PC-9 (cell line): Measurements from ENCODE around the gene PIGZ. TPM values are rescaled to one million over a fixed set of nuclear protein-coding genes. Genes with fewer than 3 reads are reported as not detected.

Experiments
- BruUV-seq: library from RNA; stranded (reverse); fragments of 400-500 nt; replicated peaks from 2 replicates; lab custom pipeline; 2021; lab: Mats Ljungman, UMichigan
- CTCF ChIA-PET: fragments of 300-600 bp; sonication (Branson Sonifier 250); formaldehyde crosslinking; loops from one replicate; lab custom pipeline; 2022; ENCODE audit warnings: antibody characterized with exemption; lab: Charles Lee
- POLR2A ChIA-PET: fragments of 300-600 bp; sonication (Branson Sonifier 250); formaldehyde crosslinking; loops from one replicate; lab custom pipeline; 2022; ENCODE audit warnings: antibody characterized with exemption; ENCODE audit not compliant: unreplicated experiment; lab: Charles Lee
- DNase-seq, 2 experiments: peaks; one replicate each; pipeline versions ENCODE4 v3.0.0 to v3.0.0-alpha.2; 2015 to 2022; ENCODE audit warnings: mixed read lengths in 1 of 2
- H2AFZ ChIP-seq: fragments of 200-600 bp; sonication (generic); 2 replicates; pipeline ENCODE4 v1.8.1; 2017; ENCODE audit warnings: antibody characterized with exemption
- H3F3A ChIP-seq: fragments of 200-600 bp; sonication (generic); 2 replicates; pipeline ENCODE4 v1.8.1; 2017; ENCODE audit warnings: antibody characterized with exemption, mild to moderate bottlenecking, low read depth; ENCODE audit not compliant: insufficient read depth
- H3K27ac ChIP-seq: fragments of 200-600 bp; sonication (generic); 2 replicates; pipeline ENCODE4 v1.6.1; 2016; ENCODE audit warnings: mixed run types
- H3K27me3 ChIP-seq: fragments of 200-600 bp; sonication (generic); 2 replicates; pipeline ENCODE4 v1.6.1; 2016; ENCODE audit warnings: low read depth, mixed run types; ENCODE audit not compliant: insufficient read depth
- H3K36me3 ChIP-seq: fragments of 200-600 bp; sonication (generic); 2 replicates; pipeline ENCODE4 v1.6.1; 2016; ENCODE audit warnings: low read depth, mixed run types
- H3K4me1 ChIP-seq: fragments of 200-600 bp; sonication (generic); replicated peaks from 2 replicates; pipeline ENCODE4 v1.6.1; 2016; ENCODE audit warnings: mixed run types; ENCODE audit not compliant: insufficient read depth
- H3K4me2 ChIP-seq: fragments of 200-600 bp; sonication (generic); 2 replicates; pipeline ENCODE4 v1.6.1; 2017; ENCODE audit warnings: mixed run types
- H3K4me3 ChIP-seq: fragments of 200-600 bp; sonication (generic); 2 replicates; pipeline ENCODE4 v1.6.1; 2016; ENCODE audit warnings: mixed run types
- H3K79me2 ChIP-seq: fragments of 200-600 bp; sonication (generic); 2 replicates; pipeline ENCODE4 v1.6.1; 2017; ENCODE audit warnings: low read depth, mixed run types
- H3K9me2 ChIP-seq: fragments of 200-600 bp; sonication (generic); 2 replicates; pipeline ENCODE4 v1.8.1; 2017; ENCODE audit warnings: mild to moderate bottlenecking; ENCODE audit not compliant: insufficient read depth
- H3K9me3 ChIP-seq: fragments of 200-600 bp; sonication (generic); 2 replicates; pipeline ENCODE4 v1.8.1; 2016; ENCODE audit warnings: low read depth; ENCODE audit not compliant: insufficient read depth
- H4K20me1 ChIP-seq: fragments of 200-600 bp; sonication (generic); 2 replicates; pipeline ENCODE4 v1.8.1; 2017; ENCODE audit not compliant: insufficient read depth
- EZH2 ChIP-seq: fragments of 200-600 bp; sonication (generic); IDR thresholded peaks from 2 replicates; pipeline ENCODE4 v1.8.0; 2017; ENCODE audit warnings: antibody characterized with exemption, low read depth
- intact Hi-C: fragments of 100-400 bp; cut with micrococcal nuclease; formaldehyde crosslinking; loops from one replicate; pipeline ENCODE4 v1.10.0; 2022; ENCODE audit not compliant: unreplicated experiment
- total RNA-seq: library from RNA; stranded (reverse); gene quantifications from 2 replicates; pipeline ENCODE4 v1.2.3, GENCODE V29; 2021
- TF ChIP-seq, protein P1 (sequence below): fragments of 200-600 bp; sonication (generic); conservative IDR thresholded peaks from 2 replicates; pipeline ENCODE4 v1.6.1; 2017; ENCODE audit warnings: mixed run types, antibody characterized with exemption, mild to moderate bottlenecking, moderate library complexity

Gene PIGZ
- total RNA-seq, 1 experiment from 2014 or later: 2.1 TPM

DNA sequence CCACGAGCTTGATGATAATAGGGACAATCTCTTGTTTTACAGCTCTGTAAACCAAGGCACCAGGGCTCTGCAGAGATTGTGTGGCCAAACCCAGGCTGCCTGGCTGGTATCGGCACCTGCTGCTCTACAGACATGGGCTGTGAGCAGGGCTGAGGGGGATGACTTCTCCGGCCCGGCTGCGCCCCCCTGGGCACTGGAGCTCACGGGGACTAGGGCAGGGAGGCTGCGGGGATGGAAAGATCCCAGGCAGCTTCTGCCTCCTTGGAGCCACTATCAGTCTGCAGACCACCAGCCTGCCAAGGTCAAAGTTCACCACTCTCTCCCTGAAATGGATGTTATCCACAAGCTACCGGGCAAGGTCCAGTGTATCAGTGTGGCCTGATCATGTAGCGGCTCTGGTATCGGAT is 22.0 kb upstream of the PIGZ start:
- Histone ChIP-seq H3K9me2 (no peaks in the 10 kb centered on the region), H3K79me2 (no peaks in the 10 kb centered on the region), H3K4me3 (no peak overlapping the region), H3K27me3 (no peaks in the 10 kb centered on the region), H4K20me1 (no peaks in the 10 kb centered on the region), H2AFZ (no peak overlapping the region), H3K9me3 (no peaks in the 10 kb centered on the region), H3K4me2 (no peak overlapping the region), H3K27ac (no peak overlapping the region), H3F3A (no peaks in the 10 kb centered on the region), H3K36me3 (no peaks in the 10 kb centered on the region), H3K4me1 (no peaks in the 10 kb centered on the region)
- CTCF ChIA-PET: interaction anchor here (0.7 kb wide), 1 partner anchor 19 kb away, joined by 3 read pairs; no protein-coding TSS in a partner anchor
- no TSS peak for BruUV-seq
- no peak for DNase-seq
- intact Hi-C loops: no loop called here
- POLR2A ChIA-PET: no interaction called here
- no peak for TF ChIP-seq EZH2
- TF ChIP-seq, protein P1, sequence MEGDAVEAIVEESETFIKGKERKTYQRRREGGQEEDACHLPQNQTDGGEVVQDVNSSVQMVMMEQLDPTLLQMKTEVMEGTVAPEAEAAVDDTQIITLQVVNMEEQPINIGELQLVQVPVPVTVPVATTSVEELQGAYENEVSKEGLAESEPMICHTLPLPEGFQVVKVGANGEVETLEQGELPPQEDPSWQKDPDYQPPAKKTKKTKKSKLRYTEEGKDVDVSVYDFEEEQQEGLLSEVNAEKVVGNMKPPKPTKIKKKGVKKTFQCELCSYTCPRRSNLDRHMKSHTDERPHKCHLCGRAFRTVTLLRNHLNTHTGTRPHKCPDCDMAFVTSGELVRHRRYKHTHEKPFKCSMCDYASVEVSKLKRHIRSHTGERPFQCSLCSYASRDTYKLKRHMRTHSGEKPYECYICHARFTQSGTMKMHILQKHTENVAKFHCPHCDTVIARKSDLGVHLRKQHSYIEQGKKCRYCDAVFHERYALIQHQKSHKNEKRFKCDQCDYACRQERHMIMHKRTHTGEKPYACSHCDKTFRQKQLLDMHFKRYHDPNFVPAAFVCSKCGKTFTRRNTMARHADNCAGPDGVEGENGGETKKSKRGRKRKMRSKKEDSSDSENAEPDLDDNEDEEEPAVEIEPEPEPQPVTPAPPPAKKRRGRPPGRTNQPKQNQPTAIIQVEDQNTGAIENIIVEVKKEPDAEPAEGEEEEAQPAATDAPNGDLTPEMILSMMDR: no peak

DNA sequence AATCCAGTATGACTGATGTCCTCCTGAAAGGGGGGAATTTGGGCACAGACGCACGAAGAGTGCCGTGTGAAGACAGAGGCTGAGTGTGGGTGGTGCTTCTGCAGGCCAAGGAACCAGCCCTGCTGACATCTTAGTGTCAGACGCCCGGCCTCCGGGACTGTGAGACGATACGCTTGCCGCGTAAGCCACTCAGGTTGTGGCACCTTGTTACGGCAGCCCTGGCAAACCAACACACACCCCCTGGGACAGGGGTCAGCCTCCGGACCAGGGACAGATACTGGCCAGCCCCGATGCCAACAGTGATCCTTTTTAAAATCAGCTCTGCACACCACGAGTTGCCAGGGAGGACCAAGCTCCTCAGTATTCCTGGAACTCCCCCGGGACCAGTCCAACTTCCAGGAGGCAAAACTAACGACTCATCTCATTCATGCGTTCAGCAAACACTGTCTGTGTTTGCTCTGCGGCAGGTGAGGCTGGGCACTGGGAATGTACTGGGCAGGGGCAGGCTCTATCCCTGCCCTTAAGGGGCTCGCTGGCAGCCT is 21.2 kb upstream of the PIGZ start:
- POLR2A ChIA-PET: no interaction called here
- Histone ChIP-seq H4K20me1 (no peaks in the 10 kb centered on the region), H3K4me3 (no peak overlapping the region), H3K4me2 (no peak overlapping the region), H3K79me2 (no peaks in the 10 kb centered on the region), H3K9me2 (no peaks in the 10 kb centered on the region), H3K27me3 (no peaks in the 10 kb centered on the region), H3K4me1 (no peaks in the 10 kb centered on the region), H2AFZ (no peak overlapping the region), H3F3A (no peaks in the 10 kb centered on the region), H3K36me3 (no peaks in the 10 kb centered on the region), H3K27ac (no peak overlapping the region), H3K9me3 (no peaks in the 10 kb centered on the region)
- intact Hi-C loops: no loop called here
- no TSS peak for BruUV-seq
- TF ChIP-seq, protein P1: no peak
- no peak for TF ChIP-seq EZH2
- DNase-seq: no peak
- CTCF ChIA-PET: interaction anchor here (0.6 to 0.7 kb wide), 2 partner anchors 9 to 64 kb away, joined by 3 to 10 read pairs; no protein-coding TSS in a partner anchor

DNA sequence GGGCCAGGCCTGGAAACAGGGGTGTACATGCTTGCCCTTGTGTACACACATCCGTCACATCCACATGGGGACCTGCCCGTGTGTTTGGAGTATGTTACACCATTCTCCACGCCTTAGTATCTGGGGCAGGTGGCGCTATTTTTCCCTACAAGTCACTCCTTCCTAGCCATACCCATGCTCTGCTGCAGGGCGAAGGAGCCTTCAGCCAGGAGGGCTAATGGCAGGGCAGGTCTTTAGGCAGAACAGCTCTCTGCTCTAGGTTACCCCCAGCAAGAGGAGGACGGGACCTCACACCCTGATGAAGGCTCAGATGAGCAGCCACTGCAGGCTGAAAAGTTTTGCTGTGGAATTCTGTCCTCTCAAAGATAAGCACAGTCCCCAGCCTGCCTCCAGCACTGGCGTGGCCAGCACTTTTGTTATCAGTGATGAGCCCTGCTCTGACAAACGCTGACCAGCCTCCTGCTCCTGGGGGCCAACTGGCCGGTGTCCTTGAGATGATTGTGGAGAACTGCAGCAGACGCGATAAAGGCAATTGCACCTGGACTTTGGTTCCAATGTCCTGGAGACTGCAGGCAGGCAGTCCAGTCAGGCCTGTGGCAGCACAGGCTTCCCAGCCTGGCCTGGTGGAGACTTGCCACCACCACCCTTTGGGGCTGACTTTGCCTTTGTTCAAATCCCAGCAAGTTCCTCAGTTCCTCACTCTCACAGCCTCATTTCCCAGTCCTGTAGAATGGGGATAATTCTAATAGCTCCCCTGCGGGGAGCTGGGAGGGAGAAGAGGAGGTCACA is 19.8 kb upstream of the PIGZ start:
- no peaks in the 10 kb centered on the region for H3K9me2 ChIP-seq
- H3K4me1 ChIP-seq: no peaks in the 10 kb centered on the region
- no peaks in the 10 kb centered on the region for H3K36me3 ChIP-seq
- H3K4me2 ChIP-seq: no peak overlapping the region
- H3F3A ChIP-seq: no peaks in the 10 kb centered on the region
- H2AFZ ChIP-seq: no peak overlapping the region
- DNase-seq: no peak
- no TSS peak for BruUV-seq
- ChIA-PET POLR2A (interaction anchor here (0.5 kb wide), 1 partner anchor 105 kb away, joined by 6 read pairs; no protein-coding TSS in a partner anchor), CTCF (no interaction called here)
- H4K20me1 ChIP-seq: no peaks in the 10 kb centered on the region
- H3K9me3 ChIP-seq: peaks cover 5% of the 10 kb centered on the region; the same call in 1 of the 2 replicates
- H3K79me2 ChIP-seq: no peaks in the 10 kb centered on the region
- no peak overlapping the region for H3K4me3 ChIP-seq
- intact Hi-C loops: no loop called here
- TF ChIP-seq EZH2: no peak
- TF ChIP-seq, protein P1: peak; percentile 43; the same call in 1 of the 2 replicates
- no peaks in the 10 kb centered on the region for H3K27me3 ChIP-seq
- no peak overlapping the region for H3K27ac ChIP-seq
